Measurements from ENCODE around the gene PHLPP1.

DNA sequence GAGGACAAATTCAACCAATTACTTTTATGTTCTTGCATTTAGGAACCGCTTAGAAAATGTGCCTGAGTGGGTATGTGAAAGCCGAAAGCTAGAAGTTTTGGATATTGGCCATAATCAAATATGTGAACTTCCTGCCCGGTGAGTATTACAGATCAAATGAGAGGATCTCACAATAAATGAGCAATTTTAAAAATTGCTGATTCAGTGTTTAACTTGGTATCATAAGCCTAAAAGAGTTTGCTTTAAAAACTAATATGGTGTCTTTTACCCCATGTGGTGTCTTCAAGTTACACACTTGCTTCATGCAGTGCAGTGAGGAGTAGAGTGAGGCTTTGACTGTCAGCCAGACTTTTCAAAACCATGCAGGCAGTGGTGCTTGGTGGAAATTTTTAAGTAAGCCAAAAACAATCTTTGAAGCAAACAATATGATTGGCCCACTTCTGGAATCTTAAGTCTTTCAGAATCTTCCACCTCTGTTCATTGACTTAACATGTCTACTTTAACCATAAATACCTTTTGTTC is 199.6 kb downstream of the PHLPP1 start:
- TF ChIP-seq, protein P1, sequence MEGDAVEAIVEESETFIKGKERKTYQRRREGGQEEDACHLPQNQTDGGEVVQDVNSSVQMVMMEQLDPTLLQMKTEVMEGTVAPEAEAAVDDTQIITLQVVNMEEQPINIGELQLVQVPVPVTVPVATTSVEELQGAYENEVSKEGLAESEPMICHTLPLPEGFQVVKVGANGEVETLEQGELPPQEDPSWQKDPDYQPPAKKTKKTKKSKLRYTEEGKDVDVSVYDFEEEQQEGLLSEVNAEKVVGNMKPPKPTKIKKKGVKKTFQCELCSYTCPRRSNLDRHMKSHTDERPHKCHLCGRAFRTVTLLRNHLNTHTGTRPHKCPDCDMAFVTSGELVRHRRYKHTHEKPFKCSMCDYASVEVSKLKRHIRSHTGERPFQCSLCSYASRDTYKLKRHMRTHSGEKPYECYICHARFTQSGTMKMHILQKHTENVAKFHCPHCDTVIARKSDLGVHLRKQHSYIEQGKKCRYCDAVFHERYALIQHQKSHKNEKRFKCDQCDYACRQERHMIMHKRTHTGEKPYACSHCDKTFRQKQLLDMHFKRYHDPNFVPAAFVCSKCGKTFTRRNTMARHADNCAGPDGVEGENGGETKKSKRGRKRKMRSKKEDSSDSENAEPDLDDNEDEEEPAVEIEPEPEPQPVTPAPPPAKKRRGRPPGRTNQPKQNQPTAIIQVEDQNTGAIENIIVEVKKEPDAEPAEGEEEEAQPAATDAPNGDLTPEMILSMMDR (conservative IDR thresholded peaks at IDR 0.05; ENCODE audit: low read depth in 2 of 2): no peak
- no peak for TF ChIP-seq CREB1 (CRISPR knock-in tag; IDR thresholded peaks at IDR 0.05; ENCODE audit: low read depth)
- no peak for TF ChIP-seq POLR2AphosphoS5 (IDR thresholded peaks at IDR 0.05; ENCODE audit: low read depth)
- TF ChIP-seq, protein P2, sequence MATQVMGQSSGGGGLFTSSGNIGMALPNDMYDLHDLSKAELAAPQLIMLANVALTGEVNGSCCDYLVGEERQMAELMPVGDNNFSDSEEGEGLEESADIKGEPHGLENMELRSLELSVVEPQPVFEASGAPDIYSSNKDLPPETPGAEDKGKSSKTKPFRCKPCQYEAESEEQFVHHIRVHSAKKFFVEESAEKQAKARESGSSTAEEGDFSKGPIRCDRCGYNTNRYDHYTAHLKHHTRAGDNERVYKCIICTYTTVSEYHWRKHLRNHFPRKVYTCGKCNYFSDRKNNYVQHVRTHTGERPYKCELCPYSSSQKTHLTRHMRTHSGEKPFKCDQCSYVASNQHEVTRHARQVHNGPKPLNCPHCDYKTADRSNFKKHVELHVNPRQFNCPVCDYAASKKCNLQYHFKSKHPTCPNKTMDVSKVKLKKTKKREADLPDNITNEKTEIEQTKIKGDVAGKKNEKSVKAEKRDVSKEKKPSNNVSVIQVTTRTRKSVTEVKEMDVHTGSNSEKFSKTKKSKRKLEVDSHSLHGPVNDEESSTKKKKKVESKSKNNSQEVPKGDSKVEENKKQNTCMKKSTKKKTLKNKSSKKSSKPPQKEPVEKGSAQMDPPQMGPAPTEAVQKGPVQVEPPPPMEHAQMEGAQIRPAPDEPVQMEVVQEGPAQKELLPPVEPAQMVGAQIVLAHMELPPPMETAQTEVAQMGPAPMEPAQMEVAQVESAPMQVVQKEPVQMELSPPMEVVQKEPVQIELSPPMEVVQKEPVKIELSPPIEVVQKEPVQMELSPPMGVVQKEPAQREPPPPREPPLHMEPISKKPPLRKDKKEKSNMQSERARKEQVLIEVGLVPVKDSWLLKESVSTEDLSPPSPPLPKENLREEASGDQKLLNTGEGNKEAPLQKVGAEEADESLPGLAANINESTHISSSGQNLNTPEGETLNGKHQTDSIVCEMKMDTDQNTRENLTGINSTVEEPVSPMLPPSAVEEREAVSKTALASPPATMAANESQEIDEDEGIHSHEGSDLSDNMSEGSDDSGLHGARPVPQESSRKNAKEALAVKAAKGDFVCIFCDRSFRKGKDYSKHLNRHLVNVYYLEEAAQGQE (IDR thresholded peaks at IDR 0.05; ENCODE audit: unreplicated experiment): no peak
- TF ChIP-seq JUNB (IDR thresholded peaks at IDR 0.05; ENCODE audit: unreplicated experiment): no peak
- TF ChIP-seq EZH2 (IDR thresholded peaks at IDR 0.05; ENCODE audit: low read depth, unreplicated experiment): no peak
- no peak for TF ChIP-seq EZH2phosphoT487 (IDR thresholded peaks at IDR 0.05; ENCODE audit: unreplicated experiment)
- no peak for TF ChIP-seq ZNF331 (CRISPR knock-in tag; IDR thresholded peaks at IDR 0.05; ENCODE audit: low read depth)
- TF ChIP-seq NANOG (IDR thresholded peaks at IDR 0.05; ENCODE audit: borderline replicate concordance): no peak
- TF ChIP-seq ZNF114 (CRISPR knock-in tag; IDR thresholded peaks at IDR 0.05): no peak
